GM21367 (cell line): ENCODE measurements around the gene ALDH1A2.
"Not testable (repeated sequence)": the region's sequence is repeated elsewhere in the genome, so short reads cannot be mapped to it uniquely, and the experiment has no call there.

ENCODE experiments used
- ATAC-seq: cut with Tn5 transposase; IDR thresholded peaks from one replicate; pipeline ENCODE4 v1.9.1; 2021; ENCODE audit not compliant: unreplicated experiment

The ALDH1A2 gene

DNA sequence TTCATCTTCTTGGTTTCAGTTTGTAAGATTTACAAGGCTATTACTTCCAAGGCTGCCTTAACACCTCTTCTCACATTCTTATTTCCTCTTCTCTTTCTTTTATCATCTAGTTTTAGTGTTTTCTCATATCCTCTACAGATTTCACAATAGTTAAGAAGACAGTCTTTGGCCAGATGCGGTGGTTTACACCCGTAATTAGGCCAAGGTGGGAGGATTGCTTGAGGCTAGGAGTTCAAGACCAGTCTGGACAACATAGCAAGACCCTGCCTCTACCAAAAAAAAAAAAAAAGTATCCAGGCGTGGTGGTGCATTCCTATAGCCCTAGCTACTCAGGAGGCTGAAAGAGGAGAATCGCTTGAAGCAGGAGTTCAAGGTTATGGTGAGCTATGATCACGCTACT, 3.5 kb upstream of the ALDH1A2 start:
- no peak for ATAC-seq

DNA sequence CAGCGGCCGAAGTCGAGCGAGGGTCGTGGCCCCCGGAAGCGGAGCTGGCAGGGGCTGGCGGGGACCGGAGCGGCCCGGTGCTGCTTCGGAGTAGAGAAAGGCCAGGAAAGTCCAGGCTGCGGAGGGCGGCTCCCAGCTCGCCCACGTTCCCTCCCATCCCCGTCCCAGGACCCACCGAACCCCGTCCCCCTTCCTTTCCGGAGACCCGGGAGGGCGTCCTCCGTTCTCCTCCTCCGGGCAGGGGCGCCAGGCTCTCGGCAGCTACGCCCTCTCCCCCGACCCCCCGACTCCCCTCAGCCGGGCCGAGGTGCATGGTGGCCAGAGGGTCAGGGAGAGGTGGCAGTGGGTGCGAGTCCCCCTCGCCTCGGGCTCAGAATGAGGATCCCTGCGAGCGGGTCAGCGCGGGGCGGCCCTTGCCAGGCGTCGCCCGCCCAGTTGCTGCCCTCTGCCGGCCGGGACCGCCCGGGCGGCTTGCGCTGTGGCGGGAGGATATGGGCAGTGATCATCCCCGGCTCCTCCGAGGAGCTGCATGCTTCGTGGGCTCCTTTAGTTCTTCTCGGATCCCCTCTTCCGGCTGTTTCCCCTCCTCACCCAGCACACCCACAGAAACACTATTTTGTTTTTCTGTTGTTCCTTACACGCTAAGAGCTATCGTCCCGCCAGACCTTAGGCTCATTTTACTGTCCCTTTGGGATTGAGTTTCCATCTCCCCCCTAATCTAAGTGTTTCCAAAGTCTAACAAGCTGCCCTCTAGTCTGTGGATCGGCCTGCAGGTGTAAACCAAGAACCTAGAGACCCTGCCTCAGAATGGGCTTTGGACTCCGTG, 744 bp upstream of the ALDH1A2 start:
- no peak for ATAC-seq

DNA sequence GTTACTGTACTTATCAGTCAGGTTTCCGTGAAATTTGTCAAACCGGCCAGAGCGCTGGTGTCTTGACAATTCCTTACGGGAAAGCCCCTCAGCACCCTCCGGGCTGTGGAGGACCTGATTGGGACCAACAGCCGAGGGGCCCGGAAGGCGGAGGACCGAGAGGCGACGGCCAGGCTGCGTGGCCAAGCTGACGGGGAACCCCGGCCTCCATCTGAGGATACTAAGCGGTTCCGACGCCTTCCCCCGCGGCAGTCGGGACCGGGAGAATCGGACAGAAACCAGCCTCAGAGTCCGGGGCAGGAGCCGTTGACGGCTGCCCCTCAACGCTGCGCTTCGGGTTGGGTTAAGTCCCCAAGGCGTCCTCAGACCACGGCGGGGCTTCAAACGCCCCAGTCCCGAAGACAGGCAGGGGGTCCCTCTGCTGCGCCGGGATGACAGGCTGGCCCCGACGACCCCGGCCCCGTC, 499 bp downstream of the ALDH1A2 start:
- no peak for ATAC-seq

DNA sequence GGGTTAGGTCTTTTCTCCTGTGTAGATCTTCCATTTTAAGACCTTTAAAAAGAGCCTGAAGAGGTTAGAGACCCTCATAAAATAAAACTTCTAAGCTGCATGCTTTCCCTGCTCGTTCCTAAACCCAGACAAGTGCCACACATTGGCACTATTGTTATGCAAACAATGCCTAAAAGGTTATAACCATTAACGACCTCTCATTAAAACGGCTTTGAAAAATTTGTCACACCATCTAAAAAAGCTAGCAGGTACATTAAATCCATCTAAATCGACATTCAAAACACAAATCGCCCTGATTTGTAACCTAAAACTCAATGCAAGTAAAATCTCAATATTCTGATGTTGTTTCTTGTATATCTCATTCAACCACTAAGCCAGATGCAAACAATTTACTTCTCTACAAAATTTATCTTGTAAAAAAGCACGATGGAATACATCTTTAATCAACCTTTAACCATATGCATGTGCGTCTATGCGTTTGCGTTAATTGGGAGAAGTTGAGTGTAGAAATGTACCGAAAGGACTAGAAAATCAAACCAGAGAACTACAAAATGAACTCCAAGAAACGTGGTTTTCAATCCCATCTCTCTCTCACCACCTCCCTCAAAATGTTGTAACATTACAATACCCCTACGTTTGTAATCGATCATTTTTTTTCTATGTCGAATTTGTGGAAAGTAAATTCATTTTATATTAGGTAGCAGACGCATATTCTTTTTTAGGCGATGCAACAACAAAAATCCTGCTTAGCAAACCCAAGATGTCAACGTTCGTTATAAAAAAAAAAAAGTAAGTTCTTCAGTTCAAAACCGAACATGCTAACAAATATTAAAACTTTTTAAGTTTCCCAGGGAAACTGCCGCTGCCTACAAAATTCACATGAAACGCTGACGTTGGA, 1.2 kb downstream of the ALDH1A2 start:
- ATAC-seq, result no peak

- ATAC-seq, result no peak
These were observed 1.9 kb downstream of the ALDH1A2 start for GRCh38 chr15:58063614-58064013.

DNA sequence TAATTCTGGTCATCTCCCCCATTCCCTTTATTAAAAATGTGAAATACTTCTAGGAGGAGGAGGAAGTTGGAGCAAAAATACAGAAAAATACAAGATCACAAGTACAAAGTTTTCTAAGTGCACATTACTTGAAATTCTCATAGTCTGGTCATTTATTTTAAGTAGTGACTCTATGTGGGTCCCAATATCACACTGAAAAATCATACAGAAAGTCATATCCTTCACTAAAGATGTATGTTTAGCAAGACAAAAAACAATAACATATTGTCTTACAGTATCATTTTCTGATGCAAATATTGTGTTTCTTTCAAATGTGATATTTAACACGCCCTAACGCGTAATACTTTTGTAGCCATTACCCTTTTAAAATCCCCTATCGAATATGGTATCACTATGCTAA, 2.5 kb downstream of the ALDH1A2 start:
- ATAC-seq, result no peak

DNA sequence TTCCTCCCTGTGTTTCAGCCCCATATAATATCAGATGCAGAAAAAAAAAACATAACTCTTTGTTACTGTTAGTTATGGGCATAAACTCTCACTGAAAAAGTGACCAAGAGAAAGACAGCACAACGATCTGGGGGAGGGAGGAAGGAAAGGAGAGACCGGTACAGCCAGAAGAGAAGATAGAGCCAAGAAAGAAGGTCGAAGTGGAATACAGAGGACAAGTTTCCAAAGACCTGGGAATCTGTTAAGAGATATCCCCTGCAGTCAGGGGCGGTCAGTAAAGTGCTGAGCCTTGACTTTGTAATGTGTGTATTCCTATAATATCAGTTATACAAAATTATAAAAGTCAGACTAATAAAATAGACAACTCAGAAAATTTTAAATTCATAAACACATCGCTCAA, 3.3 kb downstream of the ALDH1A2 start:
- no peak for ATAC-seq

- no peak for ATAC-seq
These were observed 4.9 kb downstream of the ALDH1A2 start for GRCh38 chr15:58060575-58060974.

DNA sequence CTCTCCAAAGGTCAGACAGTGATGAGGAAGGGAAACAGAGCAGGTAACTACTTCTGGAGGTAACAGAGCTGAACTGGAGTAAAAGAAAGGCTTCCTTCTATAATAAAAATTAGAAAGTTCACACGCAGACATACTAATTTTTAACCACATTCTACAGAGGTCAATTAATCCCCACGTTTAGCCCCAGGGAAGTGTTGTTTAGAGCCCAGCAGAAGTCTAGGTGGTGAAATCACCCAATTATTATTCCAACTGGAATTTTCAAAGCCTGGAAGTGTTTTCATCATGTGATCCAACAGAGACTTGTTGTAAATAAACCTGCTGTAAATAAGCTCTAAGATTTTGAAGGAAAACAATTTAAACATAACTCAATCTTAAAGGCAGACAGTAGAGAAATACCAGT, 6.8 kb downstream of the ALDH1A2 start:
- no peak for ATAC-seq

DNA sequence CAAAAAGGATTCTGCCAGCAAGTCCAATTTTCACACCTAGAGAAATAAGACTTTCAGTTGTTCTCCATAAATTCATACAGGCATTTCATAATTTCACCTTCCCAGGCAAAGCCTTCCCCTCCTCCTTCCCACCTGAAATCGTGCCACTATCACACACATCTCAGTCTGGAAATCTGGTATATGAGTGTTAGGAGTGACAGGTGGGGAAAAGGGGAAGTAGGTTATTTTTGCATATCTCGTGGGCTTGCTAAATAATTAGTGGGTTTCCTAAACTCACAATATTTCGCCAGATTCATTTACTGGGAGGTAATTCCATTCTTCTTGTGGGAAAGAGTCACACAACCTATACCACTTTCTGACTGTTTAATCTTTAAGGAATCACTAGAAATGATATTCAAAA, 7.4 kb downstream of the ALDH1A2 start:
- no peak for ATAC-seq

- ATAC-seq, result no peak
These were observed 8.0 kb downstream of the ALDH1A2 start for GRCh38 chr15:58057559-58057958.

GRCh38 chr15:58056015-58056414, 9.5 kb downstream of the ALDH1A2 start:
- no peak for ATAC-seq

GRCh38 chr15:58053315-58054153, 12.0 kb downstream of the ALDH1A2 start:
- ATAC-seq, result no peak

GRCh38 chr15:58052334-58052733, 13.2 kb downstream of the ALDH1A2 start:
- ATAC-seq, result no peak

- ATAC-seq, result no peak
These were observed 15.8 kb downstream of the ALDH1A2 start for GRCh38 chr15:58049520-58050227.

GRCh38 chr15:58048261-58048660, 17.2 kb downstream of the ALDH1A2 start:
- no peak for ATAC-seq

DNA sequence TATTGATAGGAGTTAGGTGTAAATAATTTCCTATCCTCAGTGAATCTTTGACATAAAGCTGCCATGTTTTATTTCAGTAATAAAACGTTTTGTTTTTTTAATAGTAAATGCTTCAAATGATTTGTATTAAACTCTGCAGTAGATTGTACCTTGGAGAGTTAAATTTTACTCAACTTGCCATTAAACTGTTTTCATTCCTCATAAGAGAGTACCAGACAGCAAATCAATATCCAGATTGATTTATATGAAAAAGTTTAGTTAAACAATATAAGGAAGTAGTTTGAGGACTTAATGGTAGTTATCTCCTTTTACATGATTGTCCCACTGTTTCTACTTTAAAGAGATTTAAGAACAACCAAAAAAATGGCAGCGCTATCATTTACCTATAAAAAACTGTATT, 18.4 kb downstream of the ALDH1A2 start:
- no peak for ATAC-seq

DNA sequence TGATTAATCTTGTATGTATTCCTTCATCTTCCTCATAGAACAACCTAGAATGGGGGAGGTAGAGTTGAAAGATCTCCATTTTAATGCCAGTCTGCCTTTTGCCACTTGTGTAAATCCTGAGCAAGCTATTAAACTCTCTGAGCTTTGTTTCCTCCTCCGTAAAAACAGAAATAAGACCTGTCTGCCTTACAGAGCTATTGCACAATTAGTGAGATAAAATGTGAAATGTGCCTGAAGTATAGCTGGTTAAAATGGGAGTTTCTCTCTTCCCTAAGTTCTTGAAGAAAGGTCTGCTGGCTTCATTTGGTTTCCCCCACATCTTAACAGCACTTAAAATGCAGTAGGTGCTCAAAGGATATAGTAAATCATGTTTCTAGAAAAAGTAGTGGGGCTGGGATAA, 19.0 kb downstream of the ALDH1A2 start:
- no peak for ATAC-seq

DNA sequence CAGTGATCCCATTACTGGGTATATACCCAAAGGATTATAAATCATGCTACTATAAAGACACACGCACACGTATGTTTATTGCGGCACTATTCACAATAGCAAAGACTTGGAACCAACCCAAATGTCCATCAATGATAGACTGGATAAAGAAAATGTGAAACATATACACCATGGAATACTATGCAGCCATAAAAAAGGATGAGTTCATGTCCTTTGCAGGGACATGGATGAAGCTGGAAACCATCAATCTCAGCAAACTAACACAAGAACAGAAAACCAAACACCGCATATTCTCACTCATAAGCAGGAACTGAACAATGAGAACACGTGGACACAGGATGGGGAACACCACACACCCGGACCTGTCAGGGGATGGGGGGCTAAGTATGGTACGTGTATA, 20.1 kb downstream of the ALDH1A2 start:
- not testable (repeated sequence) for ATAC-seq

- ATAC-seq, result no peak
These were observed 21.0 kb downstream of the ALDH1A2 start for GRCh38 chr15:58044551-58044950.
